Stimulated activated CD4-positive, alpha-beta T cell treated with anti-CD3 and anti-CD28 coated beads, Interleukin-1b, Interleukin-23, amount 100 ng/mL, for 4 hours (primary cell): ENCODE data around the gene TAF4.
"Not testable (repeated sequence)": the region's sequence is repeated elsewhere in the genome, so short reads cannot be mapped to it uniquely, and the experiment has no call there.

Experiments
- DNase-seq, 2 donors: peaks; one replicate each; pipeline ENCODE4 v3.0.0-alpha.2; 2020; ENCODE audit warnings: low read depth in 2 of 2

TAF4 gene

GRCh38 chr20:61960836-61961235, 104.8 kb downstream of the TAF4 start:
- DNase-seq: no peak

- no peak for DNase-seq
Observed at GRCh38 chr20:61958773-61959700, 106.6 kb downstream of the TAF4 start.

- no peak for DNase-seq
Observed at GRCh38 chr20:61957961-61958715, 107.5 kb downstream of the TAF4 start.

- DNase-seq: no peak
Observed at GRCh38 chr20:61956396-61957342, 109.0 kb downstream of the TAF4 start.

GRCh38 chr20:61955668-61956395, 109.8 kb downstream of the TAF4 start:
- DNase-seq: no peak

- no peak for DNase-seq
Observed at GRCh38 chr20:61954276-61955021, 111.2 kb downstream of the TAF4 start.

GRCh38 chr20:61953037-61954021, 112.4 kb downstream of the TAF4 start:
- DNase-seq: no peak

- no peak for DNase-seq
Observed at GRCh38 chr20:61951695-61952533, 113.8 kb downstream of the TAF4 start.

- DNase-seq: no peak
Observed at GRCh38 chr20:61950641-61951071, 115.0 kb downstream of the TAF4 start.

GRCh38 chr20:61949714-61950640, 115.7 kb downstream of the TAF4 start:
- no peak for DNase-seq

GRCh38 chr20:61949363-61949713, 116.3 kb downstream of the TAF4 start:
- DNase-seq: no peak

- DNase-seq: no peak
Observed at GRCh38 chr20:61948586-61949362, 116.9 kb downstream of the TAF4 start.

- DNase-seq: not testable (repeated sequence)
Observed at GRCh38 chr20:61948056-61948455, 117.6 kb downstream of the TAF4 start.

GRCh38 chr20:61945495-61945894, 120.2 kb downstream of the TAF4 start:
- not testable (repeated sequence) for DNase-seq

GRCh38 chr20:61944967-61945366, 120.7 kb downstream of the TAF4 start:
- DNase-seq: not testable (repeated sequence)

GRCh38 chr20:61942526-61942925, 123.2 kb downstream of the TAF4 start:
- no peak for DNase-seq
